ENCODE results near the gene TSPAN5.

The TSPAN5 gene

DNA sequence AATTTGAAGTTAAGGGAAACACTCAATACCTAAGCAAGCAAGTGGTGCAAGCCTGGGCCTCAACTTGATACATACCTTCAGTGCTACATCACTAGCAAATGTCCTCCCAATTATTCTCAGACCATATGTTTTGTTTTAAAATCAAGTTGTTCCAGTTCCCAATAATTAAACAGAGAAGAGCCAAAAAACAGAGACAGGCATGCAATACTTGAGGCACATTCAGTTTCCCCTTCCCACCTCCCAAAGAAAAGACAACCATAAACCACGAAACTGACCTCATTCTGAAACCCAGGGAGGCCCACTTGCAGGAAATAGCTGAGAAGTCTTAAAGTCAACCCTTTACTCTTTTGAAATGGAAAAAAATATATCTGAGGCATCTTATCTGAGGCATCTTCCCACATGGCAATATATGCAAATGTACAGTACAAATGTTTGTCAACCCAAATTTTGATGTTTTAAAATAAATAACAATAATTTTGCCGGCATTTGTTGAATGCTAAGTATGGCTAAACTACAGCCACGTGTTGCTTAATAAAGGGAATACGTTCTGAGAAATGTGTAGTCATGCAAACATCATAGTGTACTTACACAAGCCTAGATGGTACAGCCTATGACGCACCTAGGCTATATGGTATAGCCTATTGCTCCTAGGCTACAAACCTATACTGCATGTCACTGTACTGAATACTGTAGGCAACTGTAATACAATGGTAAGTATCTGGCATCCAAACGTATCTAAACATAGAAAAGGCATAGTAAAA, 147.5 kb downstream of the TSPAN5 start:
- no peak for DNase-seq

DNA sequence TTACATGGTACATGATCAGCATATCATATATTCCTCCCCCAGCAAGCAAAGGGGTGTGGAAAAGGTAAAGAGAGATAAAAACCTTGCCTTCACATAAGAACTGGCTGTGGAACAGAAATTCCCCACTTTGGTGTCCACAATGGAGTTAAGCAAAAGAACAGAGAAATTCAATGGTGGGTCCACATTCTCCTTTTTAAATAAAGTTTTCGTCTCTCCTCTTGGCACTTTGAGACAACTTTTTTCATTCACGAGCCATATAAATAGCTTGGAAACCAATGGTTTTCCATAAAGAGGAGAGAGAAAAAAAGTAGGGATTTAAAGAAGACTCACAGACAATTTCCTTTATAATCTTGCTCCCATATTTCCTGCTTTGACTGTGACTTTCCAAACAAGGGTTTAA, 148.1 kb downstream of the TSPAN5 start:
- DNase-seq: no peak

- no peak for DNase-seq
Measured at GRCh38 chr4:98509721-98510120, 148.7 kb downstream of the TSPAN5 start.

- no peak for DNase-seq
Measured at GRCh38 chr4:98508829-98509598, 149.4 kb downstream of the TSPAN5 start.

DNA sequence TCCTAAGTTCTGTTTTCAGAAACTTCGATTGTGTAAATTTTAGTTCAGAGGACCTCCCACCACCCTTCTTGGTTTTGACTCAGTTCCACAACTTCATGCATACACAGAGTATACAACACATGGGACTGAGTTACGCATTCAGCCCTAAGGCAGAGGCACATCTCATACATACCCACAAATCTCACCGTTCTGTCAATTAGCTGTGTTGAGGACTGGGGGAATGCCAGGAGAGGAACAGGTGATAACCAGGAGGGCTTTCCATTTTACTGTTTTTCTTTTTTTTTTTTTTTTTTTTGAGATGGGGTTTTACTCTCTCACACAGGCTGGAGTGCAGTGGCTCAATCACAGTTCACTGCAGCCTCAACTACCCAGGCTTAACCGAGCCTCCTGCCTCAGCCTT, 150.2 kb downstream of the TSPAN5 start:
- DNase-seq: no peak

GRCh38 chr4:98507299-98507698, 151.1 kb downstream of the TSPAN5 start:
- DNase-seq: no peak

DNA sequence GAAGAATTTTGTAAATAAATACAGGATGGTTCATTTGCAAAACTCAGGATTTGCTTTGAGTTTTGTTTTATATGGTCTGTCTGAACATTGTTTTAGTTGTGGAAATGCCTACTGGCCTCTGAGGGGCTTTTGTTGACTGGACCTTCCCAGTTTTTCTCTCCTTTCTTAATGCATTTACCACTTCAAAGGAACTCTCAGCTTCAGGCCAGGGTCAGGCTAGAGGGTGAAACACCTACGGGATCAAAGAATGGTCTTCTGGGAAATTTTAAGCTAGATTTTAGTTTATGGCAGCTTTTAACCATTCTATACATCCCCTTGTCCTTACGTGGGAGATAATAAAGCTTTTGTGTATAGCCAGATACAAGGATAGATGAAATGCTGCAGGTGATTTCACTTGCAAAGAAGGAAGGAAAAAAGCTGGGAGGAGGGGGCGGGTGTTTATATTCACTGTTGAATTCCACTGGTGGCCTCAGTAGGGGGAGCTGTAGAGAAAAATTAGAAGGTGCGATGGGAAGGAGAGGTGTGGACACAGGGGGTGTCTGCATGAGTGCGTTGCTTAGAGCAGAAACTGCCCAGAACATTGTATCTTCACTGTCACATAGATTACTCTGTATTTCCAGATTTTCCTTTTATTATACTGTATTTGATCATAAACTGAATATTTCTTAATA, 151.8 kb downstream of the TSPAN5 start:
- no peak for DNase-seq

GRCh38 chr4:98505992-98506391, 152.4 kb downstream of the TSPAN5 start:
- DNase-seq: no peak

- DNase-seq: no peak
Measured at GRCh38 chr4:98504091-98504490, 154.3 kb downstream of the TSPAN5 start.

DNA sequence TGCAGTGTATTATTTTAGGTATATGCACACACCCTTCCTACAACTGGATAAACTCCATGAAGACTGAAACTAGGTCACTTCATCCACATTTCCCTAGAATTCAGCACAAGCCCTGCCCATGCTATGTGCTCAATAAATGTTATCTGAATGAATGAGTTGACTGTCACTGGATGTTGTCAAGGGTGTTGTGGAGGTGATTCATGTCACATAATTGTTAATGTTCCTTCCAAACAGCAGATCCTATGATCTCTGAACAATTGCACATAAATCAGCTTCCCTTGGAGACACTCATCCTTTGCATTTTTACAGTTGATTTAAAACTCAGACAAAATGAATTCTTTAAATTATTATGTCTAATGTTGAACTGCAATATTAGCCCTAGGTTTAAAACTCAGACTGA, 154.7 kb downstream of the TSPAN5 start:
- DNase-seq: no peak

DNA sequence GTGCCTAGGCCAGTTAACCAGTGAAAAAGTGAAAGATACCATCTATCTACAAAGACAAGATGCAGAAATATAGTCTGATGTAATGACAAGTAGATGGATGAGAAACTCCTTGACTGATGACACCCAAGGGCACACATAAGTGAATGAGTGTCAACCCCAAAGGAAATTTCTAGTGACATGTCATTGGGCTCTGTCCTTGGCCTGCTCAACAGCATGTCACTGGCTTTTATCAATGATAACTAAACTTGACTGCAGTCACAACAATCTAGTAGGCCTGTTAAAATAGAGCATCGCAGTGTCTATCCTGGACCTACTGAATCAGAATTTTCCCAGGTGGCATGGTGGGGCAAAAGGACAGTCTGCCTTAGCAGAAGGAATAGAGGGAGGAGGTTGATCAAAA, 155.8 kb downstream of the TSPAN5 start:
- DNase-seq: no peak

DNA sequence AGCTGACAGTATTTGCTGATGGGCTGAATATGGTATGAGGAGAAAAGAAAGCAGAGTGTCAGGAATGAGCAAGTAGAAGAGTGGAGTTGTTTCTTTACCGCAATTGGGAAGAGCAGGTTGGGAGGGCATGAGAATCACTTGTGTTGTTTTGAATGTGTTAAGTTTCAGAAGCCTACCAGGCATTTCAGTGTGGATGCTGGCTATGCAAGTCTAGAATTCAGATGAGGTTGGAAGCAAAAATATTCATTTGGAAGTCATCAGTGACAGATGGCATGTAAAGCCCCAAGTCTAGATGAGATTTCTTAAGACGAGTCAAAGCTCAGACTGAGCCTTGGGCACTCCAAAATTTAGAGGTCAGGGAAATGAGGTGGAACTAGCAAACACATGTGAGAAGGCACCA, 156.4 kb downstream of the TSPAN5 start:
- no peak for DNase-seq

DNA sequence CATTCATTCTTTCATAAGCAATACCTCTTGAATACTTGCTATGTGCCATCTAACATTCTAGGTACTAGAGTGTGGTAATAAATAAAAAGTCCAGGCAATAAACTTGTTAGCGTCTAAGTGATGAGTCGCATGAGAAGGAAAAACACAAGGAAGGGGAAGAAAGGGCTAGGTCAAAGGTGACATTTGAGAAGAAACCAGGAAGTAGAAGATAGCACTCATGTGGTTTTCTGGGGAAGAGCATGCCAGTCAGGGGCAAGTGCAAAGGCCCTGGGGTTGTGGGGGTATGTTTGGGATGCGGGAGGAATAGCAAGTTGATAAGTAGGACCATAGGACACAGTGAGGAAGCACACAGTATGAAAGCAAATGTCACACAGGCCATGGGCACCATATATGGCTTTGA, 157.0 kb downstream of the TSPAN5 start:
- DNase-seq: no peak

DNA sequence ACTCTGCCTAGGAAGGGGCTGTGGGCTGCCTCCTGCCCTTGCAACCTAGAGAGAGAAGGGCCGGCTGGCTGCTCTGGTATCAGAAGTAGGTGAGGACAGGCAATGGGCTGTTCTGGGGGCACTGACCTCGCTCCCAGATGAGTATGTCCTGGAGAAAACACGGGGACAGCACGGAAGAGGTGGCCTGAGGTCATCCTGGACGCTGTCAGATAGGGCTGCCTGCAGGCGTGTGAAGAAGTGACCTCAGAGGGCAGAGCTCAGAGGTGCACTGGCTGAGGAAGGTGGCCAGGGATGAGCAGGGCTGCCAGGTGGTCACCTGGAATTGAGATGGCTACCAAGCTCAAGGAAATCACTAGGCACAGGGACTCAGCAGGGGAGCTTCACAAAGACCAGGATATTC, 159.6 kb downstream of the TSPAN5 start:
- DNase-seq: no peak

DNA sequence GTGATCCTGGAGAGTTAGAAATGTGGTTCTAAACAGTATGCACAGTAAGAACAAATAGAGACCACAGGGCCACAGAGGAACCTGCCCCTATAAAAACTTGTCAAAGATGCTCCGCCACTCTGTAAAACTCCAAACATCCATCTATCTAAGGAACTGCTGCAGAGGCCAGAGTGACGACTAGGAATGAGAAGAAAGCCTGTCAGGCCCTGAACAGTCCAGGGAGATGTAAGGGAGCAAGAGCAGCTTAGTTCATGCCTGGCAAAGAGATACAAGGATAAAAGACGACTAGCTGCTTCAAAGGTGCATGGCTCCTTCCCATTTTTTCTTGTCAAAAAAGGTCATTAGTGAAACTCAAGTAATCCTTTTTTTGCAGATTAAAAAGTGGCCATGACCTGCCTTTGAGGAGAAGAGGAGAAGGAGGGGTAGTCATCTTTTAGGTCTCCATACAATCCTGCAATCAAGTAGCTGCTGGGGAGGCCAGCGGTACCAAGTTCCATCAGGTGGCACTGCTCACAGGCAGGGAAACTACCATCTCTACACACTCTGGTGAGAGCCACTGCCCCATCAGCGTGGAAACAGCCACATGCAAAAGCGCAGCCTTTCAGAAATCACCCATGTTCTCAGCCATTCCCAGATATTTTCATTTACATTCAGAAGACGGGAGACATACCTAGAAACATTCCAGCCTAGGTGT, 162.1 kb downstream of the TSPAN5 start:
- DNase-seq: no peak

DNA sequence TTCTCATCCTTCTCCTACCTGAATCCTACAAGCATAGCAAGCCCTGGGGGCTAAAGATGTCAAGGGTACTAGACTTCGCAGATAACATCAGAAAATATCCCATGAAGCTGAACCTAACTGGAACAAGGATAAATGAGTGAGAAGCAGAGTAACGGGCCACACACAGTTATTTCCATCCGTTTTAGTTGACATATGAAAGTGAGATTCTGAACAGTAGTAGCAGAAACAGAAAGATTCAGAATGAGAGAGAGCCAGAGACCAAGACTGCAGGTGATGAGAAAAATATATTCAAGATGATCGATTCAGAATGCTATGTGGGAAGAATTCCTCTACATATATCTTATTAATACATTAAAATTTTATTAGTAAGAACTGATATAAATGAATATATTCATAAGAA, 165.1 kb downstream of the TSPAN5 start:
- no peak for DNase-seq

DNA sequence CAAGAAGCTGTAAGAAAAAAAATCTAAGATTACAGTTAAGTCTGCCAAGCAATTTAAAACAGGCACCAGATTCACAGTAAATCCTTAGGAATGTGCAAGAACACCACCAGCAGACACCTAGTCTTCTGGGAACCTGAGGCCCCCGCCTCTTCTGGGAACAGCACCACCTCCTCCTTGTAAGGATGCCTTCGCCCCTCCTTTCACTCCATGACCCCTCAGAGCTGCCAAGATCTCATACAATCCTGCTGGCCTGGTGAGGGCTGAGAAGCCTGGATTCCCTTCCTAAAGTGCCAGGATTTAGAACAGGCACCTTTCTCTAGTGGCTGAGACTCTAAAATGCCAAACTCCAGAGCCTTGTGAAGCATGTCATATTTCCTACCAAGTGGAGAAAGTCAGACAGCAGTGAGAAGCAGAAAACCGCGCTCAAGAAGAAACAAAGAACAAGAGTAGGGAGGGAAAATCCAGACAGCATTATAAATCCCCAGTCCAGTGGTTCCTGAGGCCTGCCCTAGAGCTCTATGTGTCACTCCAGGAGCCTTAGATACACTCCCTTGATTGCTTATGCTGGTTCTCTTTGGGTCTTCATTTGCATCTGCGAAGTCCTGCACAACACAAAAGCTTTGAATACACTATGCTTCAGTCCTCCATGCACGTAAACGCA, 166.4 kb downstream of the TSPAN5 start:
- DNase-seq: no peak

- DNase-seq: no peak
Measured at GRCh38 chr4:98490251-98490650, 168.2 kb downstream of the TSPAN5 start.

DNA sequence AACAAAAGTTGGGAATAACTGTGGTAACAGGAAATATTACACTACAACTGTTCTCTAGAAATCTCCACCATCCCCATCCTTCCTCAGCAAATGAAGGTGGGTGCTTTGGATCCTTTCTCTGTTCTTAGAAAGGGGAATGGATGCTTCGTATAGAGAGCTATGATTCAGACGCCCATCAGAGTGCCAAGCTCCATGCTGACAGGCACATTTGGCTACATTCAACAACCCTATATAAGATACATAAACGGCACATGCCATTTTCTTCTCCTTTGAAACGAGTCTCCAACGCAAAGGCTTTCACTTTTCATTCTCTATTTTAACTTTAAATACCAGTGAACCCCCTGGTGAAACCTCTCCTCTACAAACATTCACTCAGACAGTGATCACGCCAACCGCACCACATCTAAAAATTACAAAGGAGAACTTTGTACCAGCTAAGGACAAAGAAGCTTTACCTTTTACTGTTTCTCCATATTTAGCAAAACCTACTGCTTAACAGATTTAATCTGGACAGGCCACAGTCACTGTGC, 172.5 kb downstream of the TSPAN5 start:
- no peak for DNase-seq

GRCh38 chr4:98484031-98484430, 174.4 kb downstream of the TSPAN5 start:
- no peak for DNase-seq

GRCh38 chr4:98482847-98483806, 175.3 kb downstream of the TSPAN5 start:
- DNase-seq: no peak

Data from NCI-H1694 treated with DMSO at 0.1 percent for 48 hours (cell line).